Hepatocyte (in vitro differentiated cells): ENCODE measurements around the gene HLA-E. TPM values are rescaled to one million over a fixed set of nuclear protein-coding genes. Genes with fewer than 3 reads are reported as not detected.

Experiments used
- DNase-seq: peaks from one replicate; pipeline ENCODE4 v3.0.0-alpha.2; 2016; ENCODE audit warnings: low spot score
- H2AFZ ChIP-seq: fragments of 200-600 bp; sonication (generic); 2 replicates; pipeline ENCODE4 v1.6.0; 2016; ENCODE audit warnings: antibody characterized with exemption, mild to moderate bottlenecking
- H3K27ac ChIP-seq: fragments of 200-600 bp; sonication (generic); 2 replicates; pipeline ENCODE4 v1.5.1; 2016; ENCODE audit warnings: mild to moderate bottlenecking
- H3K27me3 ChIP-seq: fragments of 200-600 bp; sonication (generic); 2 replicates; pipeline ENCODE4 v1.6.1; 2016
- H3K36me3 ChIP-seq: fragments of 200-600 bp; sonication (generic); replicated peaks from 2 replicates; pipeline ENCODE4 v1.5.1; 2016; ENCODE audit warnings: low read depth; ENCODE audit not compliant: insufficient read depth
- H3K4me1 ChIP-seq: fragments of 200-600 bp; sonication (generic); 2 replicates; pipeline ENCODE4 v1.5.1; 2016; ENCODE audit warnings: mild to moderate bottlenecking, moderate library complexity; ENCODE audit not compliant: insufficient read depth
- H3K4me2 ChIP-seq: fragments of 200-600 bp; sonication (generic); 2 replicates; pipeline ENCODE4 v1.6.0; 2016
- H3K4me3 ChIP-seq: fragments of 200-600 bp; sonication (generic); 2 replicates; pipeline ENCODE4 v1.5.1; 2016; ENCODE audit warnings: mild to moderate bottlenecking
- H3K79me2 ChIP-seq: fragments of 200-600 bp; sonication (generic); 2 replicates; pipeline ENCODE4 v1.6.0; 2017; ENCODE audit warnings: mild to moderate bottlenecking
- H3K9me2 ChIP-seq: fragments of 200-600 bp; sonication (generic); replicated peaks from 2 replicates; pipeline ENCODE4 v1.6.0; 2017; ENCODE audit warnings: mild to moderate bottlenecking; ENCODE audit not compliant: insufficient read depth
- H3K9me3 ChIP-seq: fragments of 200-600 bp; sonication (generic); 2 replicates; pipeline ENCODE4 v1.5.1; 2016; ENCODE audit warnings: low read depth, mild to moderate bottlenecking
- H4K20me1 ChIP-seq: fragments of 200-600 bp; sonication (generic); 2 replicates; pipeline ENCODE4 v1.6.0; 2016; ENCODE audit warnings: mild to moderate bottlenecking; ENCODE audit not compliant: insufficient read depth, poor library complexity, severe bottlenecking
- CTCF ChIP-seq: fragments of 200-600 bp; sonication (generic); IDR thresholded peaks from 2 replicates; pipeline ENCODE4 v1.5.1; 2016; ENCODE audit warnings: antibody characterized with exemption, mild to moderate bottlenecking; ENCODE audit not compliant: poor library complexity
- EZH2 ChIP-seq: fragments of 200-600 bp; sonication (generic); IDR thresholded peaks from 2 replicates; pipeline ENCODE4 v1.6.1; 2016; ENCODE audit warnings: antibody characterized with exemption, mild to moderate bottlenecking, borderline replicate concordance
- EZH2phosphoT487 ChIP-seq: fragments of 200-600 bp; sonication (generic); IDR thresholded peaks from one replicate; pipeline ENCODE4 v1.6.1; 2018; ENCODE audit warnings: antibody characterized with exemption, mild to moderate bottlenecking, low read depth, moderate library complexity; ENCODE audit not compliant: unreplicated experiment, severe bottlenecking
- WGBS: methylation state at CpG from one replicate; pipeline ENCODE4 v1.1.6; 2016; ENCODE audit warnings: low lambda C conversion rate; ENCODE audit errors: missing lambda C conversion rate; 5-methylcytosine and 5-hydroxymethylcytosine counted together
- polyA plus RNA-seq: library from polyadenylated mRNA; unstranded; fragments of >200 nt; fragmentation: Nextera tagmentation; extraction: Ambion mirVana; gene quantifications from 2 replicates; pipeline ENCODE4 v1.2.1, GENCODE V29; 2016
- total RNA-seq: library from RNA; depleted of rRNA; stranded (reverse); fragments of >200 nt; gene quantifications from 2 replicates; pipeline ENCODE4 v1.2.3, GENCODE V29; 2014

Gene HLA-E
- total and polyA plus RNA-seq, 2 experiments from 2014 or later, result 141 to 158 TPM

- H3K27ac ChIP-seq, result no peak overlapping the region
- H3K4me3 ChIP-seq, result peak overlapping the region; percentile 51
- no peak for TF ChIP-seq EZH2
- no peak for TF ChIP-seq EZH2phosphoT487
- TF ChIP-seq CTCF, result peak; percentile 99
- no peaks in the 10 kb centered on the region for H3K27me3 ChIP-seq
- no peaks in the 10 kb centered on the region for H3K36me3 ChIP-seq
- WGBS, result 28% methylated on average over 23 of the region's 23 CpGs
- no peaks in the 10 kb centered on the region for H3K79me2 ChIP-seq
- no peaks in the 10 kb centered on the region for H3K9me2 ChIP-seq
- peak; percentile 89 for DNase-seq
- peak overlapping the region; percentile 87 for H3K4me2 ChIP-seq
- no peaks in the 10 kb centered on the region for H3K9me3 ChIP-seq
- H2AFZ ChIP-seq, result peak overlapping the region; percentile 45
- no peaks in the 10 kb centered on the region for H4K20me1 ChIP-seq
- H3K4me1 ChIP-seq, result no peaks in the 10 kb centered on the region
These were observed 52.5 kb downstream of the HLA-E start for GRCh38 chr6:30541515-30542403.

GRCh38 chr6:30542404-30542725, 53.1 kb downstream of the HLA-E start:
- no peaks in the 10 kb centered on the region for H3K36me3 ChIP-seq
- WGBS, result 57% methylated on average over 4 of the region's 4 CpGs
- TF ChIP-seq CTCF (no peak), EZH2 (no peak), EZH2phosphoT487 (no peak)
- H4K20me1 ChIP-seq, result no peaks in the 10 kb centered on the region
- H3K4me2 ChIP-seq, result no peak overlapping the region
- no peaks in the 10 kb centered on the region for H3K4me1 ChIP-seq
- DNase-seq, result no peak
- no peak overlapping the region for H2AFZ ChIP-seq
- H3K79me2 ChIP-seq, result no peaks in the 10 kb centered on the region
- H3K9me3 ChIP-seq, result no peaks in the 10 kb centered on the region
- H3K4me3 ChIP-seq, result no peak overlapping the region
- no peak overlapping the region for H3K27ac ChIP-seq
- no peaks in the 10 kb centered on the region for H3K27me3 ChIP-seq
- H3K9me2 ChIP-seq, result no peaks in the 10 kb centered on the region

DNA sequence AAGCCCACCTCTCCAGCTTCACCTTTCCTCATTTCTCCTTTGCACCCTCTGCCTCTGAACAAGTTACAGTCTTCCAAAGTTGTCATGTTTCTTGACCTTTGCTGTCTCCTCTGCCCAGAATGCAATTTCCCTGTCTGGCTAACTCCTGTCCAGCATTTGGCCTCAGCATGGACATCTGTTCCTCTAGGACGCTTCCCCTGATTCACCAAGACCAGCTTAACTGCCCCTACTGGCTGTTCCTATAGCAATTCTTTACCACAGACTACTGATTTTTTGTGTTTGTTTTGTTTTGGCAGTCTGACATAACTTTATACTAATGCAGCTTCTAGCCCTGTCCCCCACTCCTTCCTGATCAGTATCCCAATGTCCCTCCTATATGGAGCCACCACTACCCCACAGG, 53.6 kb downstream of the HLA-E start:
- TF ChIP-seq EZH2, result no peak
- TF ChIP-seq CTCF, result no peak
- TF ChIP-seq EZH2phosphoT487, result no peak
- Histone ChIP-seq H2AFZ (no peak overlapping the region), H3K27ac (no peak overlapping the region), H3K4me3 (no peak overlapping the region), H3K79me2 (no peaks in the 10 kb centered on the region), H3K36me3 (no peaks in the 10 kb centered on the region), H4K20me1 (no peaks in the 10 kb centered on the region), H3K9me3 (no peaks in the 10 kb centered on the region), H3K4me1 (no peaks in the 10 kb centered on the region), H3K4me2 (no peak overlapping the region), H3K9me2 (no peaks in the 10 kb centered on the region), H3K27me3 (no peaks in the 10 kb centered on the region)
- 80% methylated on average over 1 of the region's 1 CpG for WGBS
- no peak for DNase-seq

Other genes with a start within 250 kb of the HLA-E start
- 7.0 and 7.8 TPM in 2 replicates for gene TRIM39, start 162.6 kb upstream of the HLA-E start, total RNA-seq
- gene TRIM39, start 162.6 kb upstream of the HLA-E start, polyA plus RNA-seq, result 6.3 and 8.8 TPM in 2 replicates
- gene RPP21, start 144.4 kb upstream of the HLA-E start, total RNA-seq, result 40.8 and 41.6 TPM in 2 replicates
- 80.8 and 87.2 TPM in 2 replicates for gene RPP21, start 144.4 kb upstream of the HLA-E start, polyA plus RNA-seq
- gene GNL1, start 67.0 kb downstream of the HLA-E start, total RNA-seq, result 29.5 and 33.2 TPM in 2 replicates
- 81.1 and 101 TPM in 2 replicates for gene GNL1, start 67.0 kb downstream of the HLA-E start, polyA plus RNA-seq
- gene PRR3, start 67.8 kb downstream of the HLA-E start, total RNA-seq, result 10.1 and 10.8 TPM in 2 replicates
- gene PRR3, start 67.8 kb downstream of the HLA-E start, polyA plus RNA-seq, result 7.8 and 9.3 TPM in 2 replicates
- gene ABCF1, start 81.9 kb downstream of the HLA-E start, total RNA-seq, result 36.5 and 44.1 TPM in 2 replicates
- 62.0 and 71.3 TPM in 2 replicates for gene ABCF1, start 81.9 kb downstream of the HLA-E start, polyA plus RNA-seq
- gene PPP1R10, start 127.7 kb downstream of the HLA-E start, total RNA-seq, result 34.5 and 36.2 TPM in 2 replicates
- gene PPP1R10, start 127.7 kb downstream of the HLA-E start, polyA plus RNA-seq, result 38.2 and 38.6 TPM in 2 replicates
- 38.7 and 40.1 TPM in 2 replicates for gene MRPS18B, start 128.3 kb downstream of the HLA-E start, total RNA-seq
- gene MRPS18B, start 128.3 kb downstream of the HLA-E start, polyA plus RNA-seq, result 59.4 and 60.9 TPM in 2 replicates
- 6.9 and 7.0 TPM in 2 replicates for gene ATAT1, start 137.4 kb downstream of the HLA-E start, total RNA-seq
- gene ATAT1, start 137.4 kb downstream of the HLA-E start, polyA plus RNA-seq, result 18.3 and 19.7 TPM in 2 replicates
- gene C6orf136, start 157.6 kb downstream of the HLA-E start, total RNA-seq, result 8.7 and 21.3 TPM in 2 replicates
- 16.9 and 28.0 TPM in 2 replicates for gene C6orf136, start 157.6 kb downstream of the HLA-E start, polyA plus RNA-seq
- 18.2 and 19.4 TPM in 2 replicates for gene DHX16, start 183.5 kb downstream of the HLA-E start, total RNA-seq
- 28.4 and 31.4 TPM in 2 replicates for gene DHX16, start 183.5 kb downstream of the HLA-E start, polyA plus RNA-seq
- 12.0 and 13.2 TPM in 2 replicates for gene PPP1R18, start 197.1 kb downstream of the HLA-E start, total RNA-seq
- gene PPP1R18, start 197.1 kb downstream of the HLA-E start, polyA plus RNA-seq, result 11.3 and 11.7 TPM in 2 replicates
- 7.2 and 7.8 TPM in 2 replicates for gene NRM, start 201.5 kb downstream of the HLA-E start, total RNA-seq
- gene NRM, start 201.5 kb downstream of the HLA-E start, polyA plus RNA-seq, result 17.2 and 21.0 TPM in 2 replicates
- 3.3 and 8.7 TPM in 2 replicates for gene MDC1, start 227.8 kb downstream of the HLA-E start, total RNA-seq
- 9.8 and 9.9 TPM in 2 replicates for gene MDC1, start 227.8 kb downstream of the HLA-E start, polyA plus RNA-seq
- gene TUBB, start 230.8 kb downstream of the HLA-E start, total RNA-seq, result 460 and 470 TPM in 2 replicates
- 414 and 433 TPM in 2 replicates for gene TUBB, start 230.8 kb downstream of the HLA-E start, polyA plus RNA-seq